A673 (cell line): Measurements from ENCODE around the gene APOBEC3A. TPM values are rescaled to one million over a fixed set of nuclear protein-coding genes. Genes with fewer than 3 reads are reported as not detected.
A peak's percentile ranks its signal among the peaks of the same experiment; 100 is the strongest.

Experiments used
- Bru-seq: library from RNA; stranded (reverse); fragments of 400-500 nt; gene quantifications from one replicate; lab custom pipeline; 2021; lab: Mats Ljungman, UMichigan
- BruChase-seq, 2 experiments: library from RNA; stranded (reverse); fragments of 400-500 nt; gene quantifications; one replicate each; lab custom pipeline; 2021; lab: Mats Ljungman, UMichigan
- BruUV-seq: library from RNA; stranded (reverse); fragments of 400-500 nt; replicated peaks from 2 replicates; lab custom pipeline; 2021; lab: Mats Ljungman, UMichigan
- CTCF ChIA-PET: fragments of 300-600 bp; sonication (Branson Sonifier 250); formaldehyde crosslinking; loops from one replicate; lab custom pipeline; 2022; ENCODE audit warnings: antibody characterized with exemption; lab: Charles Lee
- POLR2A ChIA-PET: fragments of 300-600 bp; sonication (Branson Sonifier 250); formaldehyde crosslinking; loops from one replicate; lab custom pipeline; 2022; ENCODE audit warnings: antibody characterized with exemption; ENCODE audit not compliant: low non-redundant PET; lab: Charles Lee
- DNase-seq: peaks from one replicate; pipeline ENCODE4 v3.0.0-alpha.2; 2015; ENCODE audit warnings: low spot score
- H3K27ac ChIP-seq: fragments of 200-600 bp; sonication (generic); 2 replicates; pipeline ENCODE4 v1.5.1; 2016; ENCODE audit warnings: mixed run types, low read depth, mild to moderate bottlenecking, mixed read lengths, antibody characterized with exemption, low read length; ENCODE audit not compliant: poor library complexity, severe bottlenecking
- H3K27me3 ChIP-seq: fragments of 200-600 bp; sonication (generic); replicated peaks from 2 replicates; pipeline ENCODE4 v1.6.1; 2017; ENCODE audit warnings: mixed run types, low read depth, mild to moderate bottlenecking, mixed read lengths, antibody characterized with exemption, low read length; ENCODE audit not compliant: insufficient read depth, poor library complexity
- H3K36me3 ChIP-seq: fragments of 200-600 bp; sonication (generic); 2 replicates; pipeline ENCODE4 v1.6.1; 2016; ENCODE audit warnings: mixed run types, mild to moderate bottlenecking, mixed read lengths, antibody characterized with exemption, low read length; ENCODE audit not compliant: insufficient read depth, poor library complexity, severe bottlenecking
- H3K4me1 ChIP-seq: fragments of 200-600 bp; sonication (generic); 2 replicates; pipeline ENCODE4 v1.6.1; 2017; ENCODE audit warnings: mixed run types, mild to moderate bottlenecking, mixed read lengths, antibody characterized with exemption, low read length; ENCODE audit not compliant: insufficient read depth, poor library complexity, severe bottlenecking
- H3K4me3 ChIP-seq: fragments of 200-600 bp; sonication (generic); 2 replicates; pipeline ENCODE4 v1.5.1; 2016; ENCODE audit warnings: low read depth, mixed run types, mild to moderate bottlenecking, mixed read lengths, low read length; ENCODE audit not compliant: poor library complexity, severe bottlenecking
- H3K9me3 ChIP-seq: fragments of 200-600 bp; sonication (generic); 2 replicates; pipeline ENCODE4 v1.6.1; 2016; ENCODE audit warnings: mixed run types, low read depth, mild to moderate bottlenecking, mixed read lengths, antibody characterized with exemption, low read length; ENCODE audit not compliant: poor library complexity, severe bottlenecking
- EZH2 ChIP-seq: fragments of 200-600 bp; sonication (generic); IDR thresholded peaks from 2 replicates; pipeline ENCODE4 v1.6.1; 2017; ENCODE audit warnings: borderline replicate concordance, low read depth, mild to moderate bottlenecking, mixed read lengths, antibody characterized with exemption, low read length; ENCODE audit not compliant: poor library complexity, severe bottlenecking
- intact Hi-C: fragments of 100-400 bp; cut with micrococcal nuclease; formaldehyde crosslinking; loops from one replicate; pipeline ENCODE4 v1.10.0; 2022; ENCODE audit not compliant: unreplicated experiment
- long read RNA-seq: library from polyadenylated mRNA; stranded (forward); transcript quantifications from one replicate; pipeline ENCODE4 v2.0.0, GENCODE V29; 2022
- total RNA-seq: library from RNA; stranded (reverse); gene quantifications from 2 replicates; pipeline ENCODE4 v1.2.3, GENCODE V29; 2021
- TF ChIP-seq, protein P1 (sequence below): fragments of 300-800, 200-600 bp; sonication (generic); conservative IDR thresholded peaks from 2 replicates; pipeline ENCODE4 v1.5.1; 2017; ENCODE audit warnings: low read depth, mild to moderate bottlenecking, antibody characterized with exemption, low read length, moderate library complexity, mixed read lengths

The APOBEC3A gene
- total RNA-seq (not detected in 2 replicates), Bru-seq, nascent RNA (percentile 3 among the genes with signal in this experiment), BruChase-seq, experiment 1, labeled RNA remaining after a 2-hour chase (percentile 6 among the genes with signal in this experiment), BruChase-seq, experiment 2, labeled RNA remaining after a 6-hour chase (percentile 14 among the genes with signal in this experiment)
- long read RNA-seq, result 0 reads

DNA sequence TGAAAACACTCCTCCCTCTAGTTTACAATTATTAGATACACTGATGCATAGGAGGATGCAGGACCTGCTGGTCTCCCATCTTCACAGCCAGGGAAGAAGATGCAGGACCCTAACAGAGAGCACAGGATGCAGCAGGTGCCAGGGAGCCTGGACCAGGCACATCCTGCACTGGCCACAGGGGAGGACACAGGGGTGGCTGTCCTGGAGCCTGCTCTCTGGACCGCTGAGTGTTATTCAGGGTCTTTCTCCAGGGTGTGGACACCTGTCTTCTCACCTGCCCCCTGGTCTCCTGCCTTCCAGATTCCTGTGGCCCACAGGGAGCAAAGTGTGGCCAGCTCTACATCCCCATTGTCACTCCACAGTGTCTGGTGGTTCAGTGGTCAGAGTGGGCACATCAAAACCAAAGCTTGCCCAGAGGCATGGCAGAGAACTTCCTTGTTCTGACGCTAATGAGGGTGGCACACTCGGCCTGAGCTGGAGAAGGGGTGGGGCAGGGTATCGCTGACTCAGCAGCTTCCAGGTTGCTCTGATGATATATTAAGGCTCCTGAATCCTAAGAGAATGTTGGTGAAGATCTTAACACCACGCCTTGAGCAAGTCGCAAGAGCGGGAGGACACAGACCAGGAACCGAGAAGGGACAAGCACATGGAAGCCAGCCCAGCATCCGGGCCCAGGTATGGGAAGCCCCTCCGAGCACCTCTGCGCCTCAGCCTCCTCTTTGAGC lies at the start of gene APOBEC3A:
APOBEC3A (plus strand) TSS at position 564 of the 725 bp plus-strand sequence; CDS start at position 647, 83 bp downstream.
- no peak for DNase-seq
- no TSS peak for BruUV-seq
- POLR2A ChIA-PET, result no interaction called here

DNA sequence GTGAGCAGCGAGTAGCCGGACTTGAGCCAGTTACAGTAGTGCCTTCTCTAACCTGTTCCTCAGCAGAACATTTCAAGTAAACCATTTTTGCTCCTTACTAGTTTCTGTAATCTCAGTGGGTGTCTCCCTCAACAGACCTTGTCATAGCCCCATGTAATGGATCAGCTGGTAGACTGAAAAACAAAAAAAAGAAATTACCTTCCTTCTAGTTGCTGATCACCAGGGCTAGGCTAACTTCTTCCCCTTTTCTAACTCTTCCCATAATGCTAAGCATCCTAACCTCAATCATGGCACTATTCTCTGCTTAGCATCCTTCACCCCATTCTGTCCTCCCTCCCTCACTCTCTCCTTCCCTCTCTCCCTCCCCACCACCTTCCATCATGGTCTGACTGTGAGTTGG lies 49.6 kb upstream of the APOBEC3A start:
- CTCF ChIA-PET, result no interaction called here
- intact Hi-C loops, result no loop called here
- DNase-seq, result no peak
- BruUV-seq, result no TSS peak
- Histone ChIP-seq H3K4me1 (peaks cover 3% of the 10 kb centered on the region), H3K27me3 (no peaks in the 10 kb centered on the region), H3K4me3 (no peak overlapping the region), H3K36me3 (no peaks in the 10 kb centered on the region), H3K9me3 (peaks cover 19% of the 10 kb centered on the region), H3K27ac (no peak overlapping the region)
- no peak for TF ChIP-seq EZH2
- TF ChIP-seq, protein P1, sequence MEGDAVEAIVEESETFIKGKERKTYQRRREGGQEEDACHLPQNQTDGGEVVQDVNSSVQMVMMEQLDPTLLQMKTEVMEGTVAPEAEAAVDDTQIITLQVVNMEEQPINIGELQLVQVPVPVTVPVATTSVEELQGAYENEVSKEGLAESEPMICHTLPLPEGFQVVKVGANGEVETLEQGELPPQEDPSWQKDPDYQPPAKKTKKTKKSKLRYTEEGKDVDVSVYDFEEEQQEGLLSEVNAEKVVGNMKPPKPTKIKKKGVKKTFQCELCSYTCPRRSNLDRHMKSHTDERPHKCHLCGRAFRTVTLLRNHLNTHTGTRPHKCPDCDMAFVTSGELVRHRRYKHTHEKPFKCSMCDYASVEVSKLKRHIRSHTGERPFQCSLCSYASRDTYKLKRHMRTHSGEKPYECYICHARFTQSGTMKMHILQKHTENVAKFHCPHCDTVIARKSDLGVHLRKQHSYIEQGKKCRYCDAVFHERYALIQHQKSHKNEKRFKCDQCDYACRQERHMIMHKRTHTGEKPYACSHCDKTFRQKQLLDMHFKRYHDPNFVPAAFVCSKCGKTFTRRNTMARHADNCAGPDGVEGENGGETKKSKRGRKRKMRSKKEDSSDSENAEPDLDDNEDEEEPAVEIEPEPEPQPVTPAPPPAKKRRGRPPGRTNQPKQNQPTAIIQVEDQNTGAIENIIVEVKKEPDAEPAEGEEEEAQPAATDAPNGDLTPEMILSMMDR, result no peak
- POLR2A ChIA-PET, result interaction anchor here (0.7 kb wide), 1 partner anchor 309 kb away, joined by 3 read pairs; no protein-coding TSS in a partner anchor

More for the DNA sequence above, at the start of gene APOBEC3A:
- H3K9me3 ChIP-seq, result no peaks in the 10 kb centered on the region
- H3K27me3 ChIP-seq, result no peaks in the 10 kb centered on the region
- no peak within 1 kb of the TSS for H3K27ac ChIP-seq
- no peaks in the 10 kb centered on the region for H3K36me3 ChIP-seq
- TF ChIP-seq, protein P1, result no peak
- no peak for TF ChIP-seq EZH2
- no peaks in the 10 kb centered on the region for H3K4me1 ChIP-seq
- intact Hi-C loops, result no loop called here
- no peak within 1 kb of the TSS for H3K4me3 ChIP-seq
- CTCF ChIA-PET, result no interaction called here

DNA sequence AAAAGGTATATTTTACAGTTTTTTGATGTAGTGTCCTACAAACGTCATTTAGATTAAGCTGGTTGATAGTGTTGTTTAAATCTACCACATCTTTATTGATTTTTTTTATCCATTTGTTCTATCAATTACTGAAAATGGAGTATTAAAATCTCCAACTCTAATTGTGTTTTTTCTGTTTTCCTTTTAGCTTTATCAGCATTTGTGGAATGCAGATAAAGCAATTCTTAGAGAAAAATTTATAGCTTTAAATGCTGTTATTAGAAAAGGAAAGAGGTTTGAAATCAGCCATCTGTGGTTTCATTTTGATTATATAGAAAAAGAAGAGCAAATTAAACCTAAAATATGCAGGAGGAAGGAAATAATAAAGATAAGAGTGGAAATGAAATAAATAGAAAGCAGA lies 46.0 kb upstream of the APOBEC3A start:
- no peak overlapping the region for H3K4me3 ChIP-seq
- H3K4me1 ChIP-seq, result peaks cover 3% of the 10 kb centered on the region
- no TSS peak for BruUV-seq
- CTCF ChIA-PET, result interaction anchor here (0.6 kb wide), 1 partner anchor 29 kb away, joined by 4 read pairs; no protein-coding TSS in a partner anchor
- no peak for TF ChIP-seq EZH2
- TF ChIP-seq, protein P1, result no peak
- POLR2A ChIA-PET, result no interaction called here
- no peaks in the 10 kb centered on the region for H3K36me3 ChIP-seq
- H3K27ac ChIP-seq, result no peak overlapping the region
- H3K9me3 ChIP-seq, result no peaks in the 10 kb centered on the region
- no peaks in the 10 kb centered on the region for H3K27me3 ChIP-seq
- DNase-seq, result no peak
- intact Hi-C loops, result no loop called here
